GM12878 (cell line): ENCODE measurements around the gene TMX4.

Experiments used
- CREM ChIP-seq: IDR thresholded peaks from 2 replicates; pipeline ENCODE4 v1.6.1; 2014; ENCODE audit warnings: antibody characterized with exemption, low read depth
- HCFC1 ChIP-seq: fragments of 150-350 bp; IDR thresholded peaks from 2 replicates; pipeline ENCODE4 v1.6.1; 2014; ENCODE audit warnings: low read length
- KLF5 ChIP-seq: fragments of 450-650 bp; IDR thresholded peaks from 2 replicates; pipeline ENCODE4 v1.6.1; 2014; ENCODE audit warnings: mild to moderate bottlenecking; ENCODE audit not compliant: partially characterized antibody
- NFYA ChIP-seq: IDR thresholded peaks from 2 replicates; pipeline ENCODE4 v1.6.1; 2011; ENCODE audit warnings: low read depth, mild to moderate bottlenecking, low read length, improper control_type of control experiment, borderline replicate concordance
- POLR2A ChIP-seq: IDR thresholded peaks from 2 replicates; pipeline ENCODE4 v1.6.1; 2011; ENCODE audit warnings: low read depth, mild to moderate bottlenecking, low read length
- RAD21 ChIP-seq: IDR thresholded peaks from 2 replicates; pipeline ENCODE4 v1.6.1; 2011; ENCODE audit warnings: mild to moderate bottlenecking, low read depth, low read length, moderate library complexity; ENCODE audit not compliant: insufficient read depth
- SIN3A ChIP-seq: IDR thresholded peaks from 2 replicates; pipeline ENCODE4 v1.6.1; 2012; ENCODE audit warnings: low read depth, low read length, improper control_type of control experiment
- SMARCA5 ChIP-seq: fragments of 450-650 bp; IDR thresholded peaks from 2 replicates; pipeline ENCODE4 v1.6.1; 2017; ENCODE audit warnings: mild to moderate bottlenecking
- SP1 ChIP-seq: IDR thresholded peaks from one replicate; pipeline ENCODE4 v1.6.1; 2011; ENCODE audit warnings: low read depth, low read length
- TCF3 ChIP-seq: IDR thresholded peaks from 2 replicates; pipeline ENCODE4 v1.6.1; 2012; ENCODE audit warnings: low read depth, mild to moderate bottlenecking, low read length, borderline replicate concordance; ENCODE audit not compliant: insufficient read depth
- ZZZ3 ChIP-seq: IDR thresholded peaks from 2 replicates; pipeline ENCODE4 v1.6.1; 2011; ENCODE audit warnings: low read depth; ENCODE audit not compliant: control insufficient read depth, insufficient read length
- TF ChIP-seq, protein P1 (sequence below), 3 experiments: IDR thresholded peaks in 2 of 3; conservative IDR thresholded peaks in 1 of 3; 2 replicates each; pipeline ENCODE4 v1.5.1; 2011; ENCODE audit warnings: low read depth in 3 of 3, low read length in 3 of 3, mild to moderate bottlenecking in 3 of 3, control low read depth in 2 of 3, moderate library complexity in 2 of 3, inconsistent platforms in 1 of 3, mixed read lengths in 1 of 3; ENCODE audit not compliant: control insufficient read depth in 2 of 3, insufficient read depth in 1 of 3; ENCODE audit errors: extremely low read depth in 1 of 3

DNA sequence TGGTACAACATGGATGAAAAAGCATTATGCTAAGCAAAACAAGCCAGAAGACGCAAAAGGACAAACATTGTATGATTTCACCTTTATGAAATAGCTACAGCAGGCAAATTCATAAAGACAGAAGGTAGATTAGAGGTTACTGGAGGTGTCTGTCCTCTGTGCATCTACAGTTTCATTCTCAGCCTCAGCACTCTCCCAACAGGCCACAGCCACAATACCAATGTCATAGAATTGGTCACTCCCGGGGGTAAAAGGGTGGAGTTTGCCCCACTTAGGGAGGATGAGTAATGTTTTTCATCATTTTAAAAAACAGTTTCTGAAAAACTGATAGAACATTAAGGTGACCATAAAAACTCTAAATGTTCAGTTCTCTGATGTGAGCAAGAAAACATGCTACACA is 17.2 kb upstream of the TMX4 start:
- no peak for TF ChIP-seq SMARCA5
- TF ChIP-seq, protein P1, sequence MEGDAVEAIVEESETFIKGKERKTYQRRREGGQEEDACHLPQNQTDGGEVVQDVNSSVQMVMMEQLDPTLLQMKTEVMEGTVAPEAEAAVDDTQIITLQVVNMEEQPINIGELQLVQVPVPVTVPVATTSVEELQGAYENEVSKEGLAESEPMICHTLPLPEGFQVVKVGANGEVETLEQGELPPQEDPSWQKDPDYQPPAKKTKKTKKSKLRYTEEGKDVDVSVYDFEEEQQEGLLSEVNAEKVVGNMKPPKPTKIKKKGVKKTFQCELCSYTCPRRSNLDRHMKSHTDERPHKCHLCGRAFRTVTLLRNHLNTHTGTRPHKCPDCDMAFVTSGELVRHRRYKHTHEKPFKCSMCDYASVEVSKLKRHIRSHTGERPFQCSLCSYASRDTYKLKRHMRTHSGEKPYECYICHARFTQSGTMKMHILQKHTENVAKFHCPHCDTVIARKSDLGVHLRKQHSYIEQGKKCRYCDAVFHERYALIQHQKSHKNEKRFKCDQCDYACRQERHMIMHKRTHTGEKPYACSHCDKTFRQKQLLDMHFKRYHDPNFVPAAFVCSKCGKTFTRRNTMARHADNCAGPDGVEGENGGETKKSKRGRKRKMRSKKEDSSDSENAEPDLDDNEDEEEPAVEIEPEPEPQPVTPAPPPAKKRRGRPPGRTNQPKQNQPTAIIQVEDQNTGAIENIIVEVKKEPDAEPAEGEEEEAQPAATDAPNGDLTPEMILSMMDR (IDR thresholded peaks at IDR 0.05 in 2 of 3, conservative IDR thresholded peaks at IDR 0.05 in 1 of 3; ENCODE audit: control insufficient read depth in 2 of 3, extremely low read depth in 1 of 3, insufficient read depth in 1 of 3, low read depth in 3 of 3, low read length in 3 of 3) = no peak
- no peak for TF ChIP-seq POLR2A
- TF ChIP-seq HCFC1 = no peak
- no peak for TF ChIP-seq KLF5
- TF ChIP-seq SIN3A = no peak
- no peak for TF ChIP-seq RAD21
- no peak for TF ChIP-seq CREM
- no peak for TF ChIP-seq ZZZ3
- no peak for TF ChIP-seq SP1
- no peak for TF ChIP-seq NFYA
- TF ChIP-seq TCF3 = no peak
